Fibroblast of villous mesenchyme (primary cell): ENCODE results near the gene DDIT4. TPM values are rescaled to one million over a fixed set of nuclear protein-coding genes. Genes with fewer than 3 reads are reported as not detected.
"Not testable (repeated sequence)": the region's sequence is repeated elsewhere in the genome, so short reads cannot be mapped to it uniquely, and the experiment has no call there.

ENCODE experiments used
- DNase-seq: peaks from one replicate; pipeline ENCODE4 v3.0.0-alpha.2; 2010; ENCODE audit warnings: low read depth
- H3K4me3 ChIP-seq: 2 replicates; pipeline ENCODE4 v1.5.1; 2011; ENCODE audit warnings: low read depth, mild to moderate bottlenecking, low read length
- CTCF ChIP-seq: IDR thresholded peaks from 2 replicates; pipeline ENCODE4 v1.5.1; 2012; ENCODE audit warnings: low read depth, mild to moderate bottlenecking, low read length; ENCODE audit not compliant: insufficient read depth
- total RNA-seq: library from RNA; depleted of rRNA; stranded (reverse); fragments of >200 nt; gene quantifications from 2 replicates; pipeline ENCODE4 v1.2.3, GENCODE V29; 2012

DDIT4 gene
- total RNA-seq, result 88.5 and 325 TPM in 2 replicates

- no peak for TF ChIP-seq CTCF
- DNase-seq, result peak; percentile 100
Measured at GRCh38 chr10:72273410-72274212, at the start of gene DDIT4. TSS of gene DDIT4 (plus strand) at chr10:72273924. CDS start at chr10:72274217, 293 bp downstream.

GRCh38 chr10:72224191-72224590, 49.5 kb upstream of the DDIT4 start:
- not testable (repeated sequence) for H3K4me3 ChIP-seq, DNase-seq

More at GRCh38 chr10:72273410-72274212, at the start of gene DDIT4:
- H3K4me3 ChIP-seq, result peak within 1 kb of the TSS; percentile 82

- no peak for TF ChIP-seq CTCF
- no peak overlapping the region for H3K4me3 ChIP-seq
- DNase-seq, result no peak
Measured at GRCh38 chr10:72226418-72227027, 47.2 kb upstream of the DDIT4 start.

- no peak for TF ChIP-seq CTCF
- no peak overlapping the region for H3K4me3 ChIP-seq
- no peak for DNase-seq
Measured at GRCh38 chr10:72227826-72228225, 45.9 kb upstream of the DDIT4 start.

- no peak for DNase-seq
- no peak overlapping the region for H3K4me3 ChIP-seq
- TF ChIP-seq CTCF, result no peak
Measured at GRCh38 chr10:72228318-72228751, 45.4 kb upstream of the DDIT4 start.

GRCh38 chr10:72229261-72230251, 44.2 kb upstream of the DDIT4 start:
- DNase-seq, result peak; percentile 40
- no peak for TF ChIP-seq CTCF
- no peak overlapping the region for H3K4me3 ChIP-seq

GRCh38 chr10:72233621-72234020, 40.1 kb upstream of the DDIT4 start:
- no peak overlapping the region for H3K4me3 ChIP-seq
- no peak for TF ChIP-seq CTCF
- DNase-seq, result no peak
